Ecto neural progenitor cell (in vitro differentiated cells): ENCODE data around the gene LDLRAP1.
"Not testable (repeated sequence)": the region's sequence is repeated elsewhere in the genome, so short reads cannot be mapped to it uniquely, and the experiment has no call there.

Source experiments
- DNase-seq: peaks from one replicate; pipeline ENCODE4 v3.0.0-alpha.2; 2018; ENCODE audit warnings: low spot score

LDLRAP1 gene

GRCh38 chr1:25577134-25577920 is 33.9 kb downstream of the LDLRAP1 start:
- no peak for DNase-seq

DNA sequence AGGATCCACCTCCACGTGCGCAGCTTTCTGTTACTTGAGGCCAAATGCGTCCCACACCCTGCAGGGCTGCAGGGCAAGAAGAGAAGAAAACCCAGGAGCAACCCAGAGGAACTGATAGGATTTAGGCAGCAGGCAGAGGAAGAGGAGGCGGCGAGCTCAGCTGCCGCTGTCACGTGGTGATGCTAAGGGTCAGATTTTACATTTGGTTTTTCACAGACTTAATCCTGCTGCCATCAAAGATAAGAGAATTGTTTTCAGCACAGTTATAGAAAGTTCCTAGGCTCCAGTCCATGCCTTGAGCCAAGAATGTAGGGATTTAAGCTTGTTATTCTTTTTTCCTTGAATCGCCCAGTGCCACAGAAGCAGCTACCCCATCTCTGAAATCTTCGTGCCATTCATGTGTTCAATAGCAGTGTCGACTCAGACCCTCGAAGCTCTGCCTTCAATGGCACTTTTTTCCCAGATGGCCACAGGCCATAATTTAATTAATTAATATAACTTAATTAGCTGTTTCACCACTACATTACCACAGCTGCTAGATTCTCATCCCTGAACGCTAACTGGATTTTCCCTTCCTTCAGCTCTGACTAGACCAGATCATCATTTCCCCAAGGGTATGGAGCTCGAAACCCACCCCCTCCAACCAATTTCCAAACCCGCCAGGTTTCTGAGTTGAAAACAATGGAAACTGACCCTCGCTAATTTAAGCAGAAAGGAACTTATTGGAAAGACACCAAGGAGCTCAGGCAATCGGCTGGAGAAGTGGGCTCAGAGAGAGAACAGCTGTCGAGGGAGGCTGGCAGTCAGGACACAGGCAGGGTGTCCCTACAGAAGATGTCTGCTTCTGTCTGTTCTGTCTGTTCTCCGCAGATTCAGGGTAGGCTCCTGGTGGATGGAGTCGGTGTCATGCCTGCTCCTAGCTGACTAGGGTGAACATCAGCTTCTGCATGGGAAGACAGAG is 36.2 kb downstream of the LDLRAP1 start:
- DNase-seq: no peak

- DNase-seq: no peak
Measured at GRCh38 chr1:25580927-25581326, 37.5 kb downstream of the LDLRAP1 start.

- DNase-seq: no peak
Measured at GRCh38 chr1:25581764-25582163, 38.4 kb downstream of the LDLRAP1 start.

- DNase-seq: no peak
Measured at GRCh38 chr1:25583519-25584370, 40.3 kb downstream of the LDLRAP1 start.

- peak; percentile 86 for DNase-seq
Measured at GRCh38 chr1:25586181-25586588, 42.8 kb downstream of the LDLRAP1 start.

GRCh38 chr1:25587290-25587689 is 43.9 kb downstream of the LDLRAP1 start:
- no peak for DNase-seq

DNA sequence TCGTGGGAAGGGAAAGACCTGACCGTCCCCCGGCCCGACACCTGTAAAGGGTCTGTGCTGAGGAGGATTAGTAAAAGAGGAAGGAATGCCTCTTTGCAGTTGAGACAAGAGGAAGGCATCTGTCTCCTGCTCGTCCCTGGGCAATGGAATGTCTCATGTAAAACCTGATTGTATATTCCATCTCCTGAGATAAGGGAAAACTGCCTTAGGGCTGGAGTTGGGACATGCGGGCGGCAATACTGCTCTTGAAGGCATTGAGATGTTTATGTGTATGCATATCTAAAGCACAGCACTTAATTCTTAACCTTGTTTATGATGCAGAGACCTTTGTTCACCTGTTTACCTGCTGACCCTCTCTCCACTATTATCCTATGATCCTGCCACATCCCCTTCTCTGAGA is 44.8 kb downstream of the LDLRAP1 start:
- DNase-seq: not testable (repeated sequence)

- DNase-seq: not testable (repeated sequence)
Measured at GRCh38 chr1:25588786-25589185, 45.4 kb downstream of the LDLRAP1 start.

GRCh38 chr1:25590096-25590824 is 46.9 kb downstream of the LDLRAP1 start:
- DNase-seq: no peak

DNA sequence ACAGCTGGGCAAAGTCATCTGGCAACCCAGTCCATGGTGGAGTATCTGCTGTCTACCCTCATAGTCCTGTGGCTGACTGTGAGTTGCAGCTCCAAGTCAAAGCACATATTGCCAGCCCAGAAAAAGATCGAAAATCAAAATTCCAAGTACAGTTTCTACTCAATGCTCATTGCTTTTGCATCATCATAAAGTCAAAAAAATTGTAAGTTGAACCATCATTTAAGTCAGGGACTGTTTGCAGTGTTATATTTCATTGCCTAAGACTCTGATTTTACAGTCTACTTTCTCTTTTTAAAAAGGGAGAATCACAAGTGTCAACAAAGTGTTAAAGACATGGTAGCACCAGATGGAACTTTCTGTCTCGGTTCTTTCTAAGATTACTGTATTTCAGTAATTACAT is 50.5 kb downstream of the LDLRAP1 start:
- DNase-seq: no peak

DNA sequence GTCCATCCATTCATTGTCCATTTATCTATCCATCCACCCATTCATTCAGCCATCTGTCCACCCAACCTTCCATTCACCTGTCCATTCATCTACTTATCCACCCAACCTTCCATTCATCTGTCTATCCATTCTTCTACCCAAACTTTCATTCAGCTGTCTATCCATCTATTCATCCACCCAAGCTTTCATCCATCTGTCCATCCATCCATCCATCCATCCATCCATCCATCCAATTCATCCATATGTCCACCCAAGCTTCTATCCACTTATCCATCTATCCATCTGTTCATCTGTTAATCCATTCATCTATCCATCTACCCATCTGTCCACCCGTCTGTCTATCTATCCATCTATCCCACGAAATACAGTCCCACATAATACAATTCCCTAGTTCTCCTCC is 51.6 kb downstream of the LDLRAP1 start:
- no peak for DNase-seq

DNA sequence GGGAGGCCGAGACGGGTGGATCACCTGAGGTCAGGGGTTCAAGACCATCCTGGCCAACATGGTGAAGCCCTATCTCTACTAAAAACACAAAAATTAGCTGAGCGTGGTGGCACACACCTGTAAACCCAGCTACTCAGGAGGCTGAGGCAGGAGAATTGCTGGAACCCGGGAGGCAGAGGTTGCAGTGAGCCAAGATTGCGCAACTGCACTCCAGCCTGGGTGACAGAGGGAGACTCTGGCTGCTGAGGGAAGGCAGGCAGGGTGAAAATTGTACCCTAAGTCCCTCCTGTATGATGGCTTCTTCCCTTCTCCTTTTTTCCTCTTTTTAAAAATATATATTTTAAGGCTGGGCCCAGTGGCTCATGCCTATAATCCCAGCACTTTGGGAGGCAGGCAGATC is 53.2 kb downstream of the LDLRAP1 start:
- not testable (repeated sequence) for DNase-seq

DNA sequence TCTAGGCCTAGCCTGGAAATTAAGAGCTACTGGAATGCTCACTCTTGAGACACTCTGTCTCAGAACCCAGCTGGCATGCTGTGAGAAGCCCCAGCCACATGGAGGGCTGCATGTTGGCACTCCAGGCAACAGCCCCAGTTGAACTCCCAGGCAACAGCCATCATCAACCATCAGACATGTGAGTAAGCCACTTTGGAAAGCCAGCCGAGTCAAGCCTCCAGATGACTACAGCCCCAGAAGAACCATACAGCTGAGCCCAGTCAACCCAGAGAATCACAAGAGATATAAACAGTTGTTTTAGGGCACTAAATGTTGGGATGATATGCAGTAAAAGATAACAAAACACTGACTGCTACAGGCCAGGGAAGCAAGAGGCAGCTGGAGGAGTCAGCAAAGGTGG is 55.5 kb downstream of the LDLRAP1 start:
- DNase-seq: no peak

DNA sequence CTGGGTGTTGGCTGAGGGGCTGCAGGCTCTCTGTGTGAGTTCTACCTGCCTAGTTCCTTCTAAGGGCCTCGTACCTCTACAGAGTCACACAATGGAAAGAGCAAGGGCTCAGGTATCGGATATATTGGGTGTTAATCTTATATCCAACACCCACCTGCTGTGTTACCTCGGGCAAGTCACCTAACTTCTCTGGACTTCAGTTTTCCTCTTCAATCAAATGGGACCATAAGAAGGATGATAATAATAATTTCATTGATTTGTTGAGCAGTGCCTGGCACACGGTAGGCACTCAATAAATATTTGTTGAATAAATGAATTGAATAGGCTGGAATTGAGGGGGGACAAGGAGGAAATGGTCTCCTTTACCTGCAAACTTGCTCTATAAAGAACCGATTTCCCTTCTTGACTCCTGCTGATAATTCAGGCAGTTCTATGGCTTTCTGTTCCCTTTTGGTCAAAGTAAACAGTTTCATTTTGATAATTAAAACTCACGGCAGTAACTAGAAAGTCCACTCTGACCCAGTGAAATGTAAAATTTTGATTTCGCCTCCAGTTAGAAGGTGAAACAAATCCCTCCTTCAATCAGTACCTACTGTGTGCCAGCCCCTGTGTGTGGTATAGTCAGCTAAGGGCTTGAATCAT is 56.7 kb downstream of the LDLRAP1 start:
- DNase-seq: no peak

DNA sequence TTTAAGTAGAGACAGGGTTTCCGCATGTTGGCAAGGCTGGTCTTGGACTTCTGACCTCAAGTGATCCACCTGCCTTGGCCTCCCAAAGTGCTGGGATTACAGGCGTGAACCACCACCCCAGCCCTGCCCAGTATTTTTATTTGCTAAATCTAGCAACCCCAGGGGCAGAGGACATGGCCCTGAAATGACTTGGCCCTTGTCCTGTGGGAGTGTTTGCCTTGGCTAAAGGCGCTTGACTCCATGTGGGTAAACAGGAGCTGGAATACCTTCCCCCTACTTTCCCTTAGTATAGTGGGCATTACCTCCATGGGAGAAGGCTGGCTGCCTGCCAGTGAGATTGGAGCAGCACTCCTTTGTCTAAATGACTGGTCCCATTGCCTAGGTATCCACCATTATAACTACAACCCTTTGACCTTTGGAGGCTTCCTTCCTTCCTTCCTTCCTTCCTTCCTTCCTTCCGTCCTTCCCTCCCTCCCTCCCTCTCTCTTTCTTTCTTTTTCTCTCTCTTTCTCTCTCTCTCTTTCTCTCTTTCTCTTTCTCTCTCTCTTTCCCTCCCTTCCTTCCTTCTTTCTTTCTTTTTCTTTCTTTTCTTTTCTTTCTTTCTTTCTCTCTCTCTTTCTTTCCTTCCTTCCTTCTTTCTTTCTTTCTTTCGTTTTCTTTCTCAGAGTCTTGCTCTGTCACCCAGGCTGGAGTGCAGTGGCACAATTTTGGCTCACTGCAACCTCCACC is 57.7 kb downstream of the LDLRAP1 start:
- not testable (repeated sequence) for DNase-seq

GRCh38 chr1:25603779-25604538 is 60.6 kb downstream of the LDLRAP1 start:
- not testable (repeated sequence) for DNase-seq

DNA sequence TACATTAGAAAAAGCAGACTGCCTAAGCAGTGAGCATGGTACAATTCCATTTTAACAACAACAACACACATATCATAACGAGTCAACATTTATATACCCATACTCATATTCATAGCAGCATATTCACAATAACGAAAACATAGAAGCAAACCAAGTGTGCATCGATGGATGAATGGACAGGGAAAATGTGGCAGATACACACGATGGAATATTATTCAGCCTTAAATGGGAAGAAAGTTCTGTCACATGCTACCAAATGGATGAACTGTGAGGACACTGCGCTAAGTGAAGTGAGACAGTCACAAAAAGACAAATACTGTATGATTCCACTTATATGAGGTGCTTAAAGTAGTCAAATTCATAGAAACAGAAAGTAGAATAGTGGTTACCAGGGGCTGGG is 63.7 kb downstream of the LDLRAP1 start:
- DNase-seq: no peak

GRCh38 chr1:25608488-25609178 is 65.2 kb downstream of the LDLRAP1 start:
- DNase-seq: peak; percentile 80
